OCI-LY1 (cell line): Measurements from ENCODE around the gene CLDN25.

Experiments
- H2AFZ ChIP-seq: fragments of 200-600 bp; sonication (generic), shearing (Covaris generic); 2 replicates; pipeline ENCODE4 v1.6.0; 2014; ENCODE audit warnings: antibody characterized with exemption, mild to moderate bottlenecking, low read length
- H3F3A ChIP-seq: fragments of 200-600 bp; sonication (generic), shearing (Covaris generic); 2 replicates; pipeline ENCODE4 v1.6.0; 2014; ENCODE audit warnings: mild to moderate bottlenecking, antibody characterized with exemption, low read length, moderate library complexity; ENCODE audit not compliant: insufficient read depth
- H3K27ac ChIP-seq: fragments of 200-600 bp; sonication (generic); 2 replicates; pipeline ENCODE4 v1.5.1; 2014; ENCODE audit warnings: low read length, mixed run types, mild to moderate bottlenecking, low read depth; ENCODE audit not compliant: poor library complexity, severe bottlenecking
- H3K27me3 ChIP-seq: fragments of 200-600 bp; sonication (generic); 2 replicates; pipeline ENCODE4 v1.6.0; 2014; ENCODE audit warnings: antibody characterized with exemption, mild to moderate bottlenecking, low read length, moderate library complexity; ENCODE audit not compliant: insufficient read depth
- H3K36me3 ChIP-seq: fragments of 200-600 bp; sonication (generic); 2 replicates; pipeline ENCODE4 v1.6.1; 2014; ENCODE audit warnings: mild to moderate bottlenecking, antibody characterized with exemption, low read length, moderate library complexity, mixed read lengths; ENCODE audit not compliant: insufficient read depth
- H3K4me1 ChIP-seq: fragments of 200-600 bp; sonication (generic); 2 replicates; pipeline ENCODE4 v1.5.1; 2014; ENCODE audit warnings: mild to moderate bottlenecking, low read length, moderate library complexity; ENCODE audit not compliant: insufficient read depth, severe bottlenecking
- H3K4me2 ChIP-seq: fragments of 200-600 bp; sonication (generic), shearing (Covaris generic); 2 replicates; pipeline ENCODE4 v1.6.1; 2014; ENCODE audit warnings: low read length
- H3K4me3 ChIP-seq: fragments of 200-600 bp; sonication (generic); 2 replicates; pipeline ENCODE4 v1.5.1; 2014; ENCODE audit warnings: low read length, low read depth, mild to moderate bottlenecking, mixed read lengths; ENCODE audit not compliant: poor library complexity, severe bottlenecking
- H3K79me2 ChIP-seq: fragments of 200-600 bp; shearing (Covaris generic); 2 replicates; pipeline ENCODE4 v1.6.1; 2016; ENCODE audit warnings: mixed run types, low read length, mixed read lengths; ENCODE audit not compliant: insufficient read depth
- H3K9ac ChIP-seq: fragments of 200-600 bp; sonication (generic), shearing (Covaris generic); 2 replicates; pipeline ENCODE4 v1.6.1; 2014; ENCODE audit warnings: mild to moderate bottlenecking, low read length, mixed read lengths
- H3K9me2 ChIP-seq: fragments of 200-600 bp; sonication (generic), shearing (Covaris generic); 2 replicates; pipeline ENCODE4 v1.6.1; 2014; ENCODE audit warnings: low read depth, mild to moderate bottlenecking, low read length, mixed read lengths
- H3K9me3 ChIP-seq: fragments of 200-600 bp; shearing (Covaris generic); 2 replicates; pipeline ENCODE4 v1.6.1; 2014; ENCODE audit warnings: low read length, mixed read lengths
- H4K20me1 ChIP-seq: fragments of 200-600 bp; sonication (generic), shearing (Covaris generic); 2 replicates; pipeline ENCODE4 v1.6.0; 2016; ENCODE audit warnings: mild to moderate bottlenecking, low read length; ENCODE audit not compliant: insufficient read depth
- EZH2 ChIP-seq: fragments of 200-600 bp; sonication (generic), shearing (Covaris generic); IDR thresholded peaks from 2 replicates; pipeline ENCODE4 v1.8.0; 2017; ENCODE audit warnings: borderline replicate concordance, mixed run types, mild to moderate bottlenecking, antibody characterized with exemption, low read length, moderate library complexity, mixed read lengths
- TF ChIP-seq, protein P1 (sequence below): fragments of 200-600 bp; sonication (generic), shearing (Covaris generic); IDR thresholded peaks from 2 replicates; pipeline ENCODE4 v1.5.1; 2017; ENCODE audit warnings: mild to moderate bottlenecking, antibody characterized with exemption, low read length, moderate library complexity, mixed read lengths

CLDN25 gene

GRCh38 chr11:113773416-113774173 lies 6.0 kb upstream of the CLDN25 start, which contains the start of gene ZW10:
Gene ZW10, minus strand, starts transcription at chr11:113773692. Its CDS starts 26 bp downstream, at chr11:113773666.
- no peak within 1 kb of the TSS for H2AFZ ChIP-seq
- H3K4me1 ChIP-seq, result peaks cover 25% of the 10 kb centered on the region
- peak within 1 kb of the TSS; percentile 76 for H3K4me3 ChIP-seq
- H3F3A ChIP-seq, result no peaks in the 10 kb centered on the region
- H3K9me2 ChIP-seq, result no peaks in the 10 kb centered on the region
- H3K36me3 ChIP-seq, result peaks cover 3% of the 10 kb centered on the region
- H3K79me2 ChIP-seq, result no peaks in the 10 kb centered on the region
- H3K4me2 ChIP-seq, result peak within 1 kb of the TSS; percentile 52
- no peaks in the 10 kb centered on the region for H4K20me1 ChIP-seq
- H3K9me3 ChIP-seq, result no peaks in the 10 kb centered on the region
- no peaks in the 10 kb centered on the region for H3K27me3 ChIP-seq
- TF ChIP-seq, protein P1, sequence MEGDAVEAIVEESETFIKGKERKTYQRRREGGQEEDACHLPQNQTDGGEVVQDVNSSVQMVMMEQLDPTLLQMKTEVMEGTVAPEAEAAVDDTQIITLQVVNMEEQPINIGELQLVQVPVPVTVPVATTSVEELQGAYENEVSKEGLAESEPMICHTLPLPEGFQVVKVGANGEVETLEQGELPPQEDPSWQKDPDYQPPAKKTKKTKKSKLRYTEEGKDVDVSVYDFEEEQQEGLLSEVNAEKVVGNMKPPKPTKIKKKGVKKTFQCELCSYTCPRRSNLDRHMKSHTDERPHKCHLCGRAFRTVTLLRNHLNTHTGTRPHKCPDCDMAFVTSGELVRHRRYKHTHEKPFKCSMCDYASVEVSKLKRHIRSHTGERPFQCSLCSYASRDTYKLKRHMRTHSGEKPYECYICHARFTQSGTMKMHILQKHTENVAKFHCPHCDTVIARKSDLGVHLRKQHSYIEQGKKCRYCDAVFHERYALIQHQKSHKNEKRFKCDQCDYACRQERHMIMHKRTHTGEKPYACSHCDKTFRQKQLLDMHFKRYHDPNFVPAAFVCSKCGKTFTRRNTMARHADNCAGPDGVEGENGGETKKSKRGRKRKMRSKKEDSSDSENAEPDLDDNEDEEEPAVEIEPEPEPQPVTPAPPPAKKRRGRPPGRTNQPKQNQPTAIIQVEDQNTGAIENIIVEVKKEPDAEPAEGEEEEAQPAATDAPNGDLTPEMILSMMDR, result peak; percentile 74
- no peak for TF ChIP-seq EZH2
- peak within 1 kb of the TSS; percentile 81 for H3K9ac ChIP-seq
- H3K27ac ChIP-seq, result no peak within 1 kb of the TSS

- TF ChIP-seq EZH2, result no peak
- TF ChIP-seq, protein P1, result no peak
- Histone ChIP-seq H2AFZ (no peak overlapping the region), H3K4me3 (peak overlapping the region; percentile 76), H3K27me3 (no peaks in the 10 kb centered on the region), H3K79me2 (no peaks in the 10 kb centered on the region), H3K4me2 (peak overlapping the region; percentile 45), H4K20me1 (no peaks in the 10 kb centered on the region), H3K9ac (peak overlapping the region; percentile 55; the same call in 1 of the 2 replicates), H3K9me3 (no peaks in the 10 kb centered on the region), H3K9me2 (no peaks in the 10 kb centered on the region), H3K36me3 (peaks cover 3% of the 10 kb centered on the region; the same call in 1 of the 2 replicates), H3F3A (no peaks in the 10 kb centered on the region), H3K27ac (no peak overlapping the region), H3K4me1 (peaks cover 25% of the 10 kb centered on the region)
Measured at GRCh38 chr11:113774174-113774503, 5.5 kb upstream of the CLDN25 start.

DNA sequence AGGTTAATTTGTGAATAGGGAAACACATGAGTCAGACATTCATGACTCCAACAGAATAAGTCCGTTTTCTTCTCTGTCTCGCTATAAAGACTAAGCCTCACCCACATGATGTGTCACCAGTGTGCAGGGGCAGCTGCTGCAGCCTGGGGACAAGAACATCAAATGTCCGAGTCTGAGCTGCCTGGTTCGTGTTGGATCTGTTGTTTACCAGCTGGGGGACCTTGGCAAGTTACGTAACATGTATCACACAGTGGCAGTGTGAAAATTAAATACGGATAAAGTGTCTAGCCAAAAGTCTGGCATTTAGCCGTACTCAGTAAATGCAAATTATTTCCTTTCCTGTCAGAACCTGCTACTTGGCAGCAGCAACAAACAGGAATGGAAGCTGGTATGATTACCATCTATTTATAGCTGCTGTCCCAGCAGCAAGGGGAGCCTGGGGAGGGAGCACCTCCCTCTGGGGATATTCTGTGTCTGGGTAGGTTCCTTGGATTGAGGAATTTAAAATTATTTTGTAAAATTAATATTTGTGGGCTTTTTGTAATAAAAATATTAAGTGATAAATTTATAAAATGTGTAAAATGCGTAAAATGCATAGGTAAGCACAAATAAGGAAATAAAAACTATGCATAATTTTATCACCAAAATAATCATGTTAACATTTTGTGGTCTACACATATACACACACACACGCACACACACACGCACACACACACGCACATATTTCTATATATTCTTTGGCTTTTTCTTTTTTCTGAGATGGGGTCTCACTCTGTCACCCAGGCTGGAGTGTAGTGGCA lies 1.3 kb upstream of the CLDN25 start:
- no peaks in the 10 kb centered on the region for H3F3A ChIP-seq
- H3K9me2 ChIP-seq, result no peaks in the 10 kb centered on the region
- H3K27me3 ChIP-seq, result no peaks in the 10 kb centered on the region
- no peak overlapping the region; the same call in 1 of the 2 replicates for H3K4me2 ChIP-seq
- TF ChIP-seq EZH2, result no peak
- TF ChIP-seq, protein P1, result no peak
- H2AFZ ChIP-seq, result no peak overlapping the region
- H3K79me2 ChIP-seq, result no peaks in the 10 kb centered on the region
- H4K20me1 ChIP-seq, result no peaks in the 10 kb centered on the region
- H3K36me3 ChIP-seq, result no peaks in the 10 kb centered on the region
- no peak overlapping the region for H3K4me3 ChIP-seq
- H3K4me1 ChIP-seq, result peaks cover 12% of the 10 kb centered on the region
- no peak overlapping the region for H3K27ac ChIP-seq
- no peak overlapping the region for H3K9ac ChIP-seq
- H3K9me3 ChIP-seq, result no peaks in the 10 kb centered on the region
